Activated CD8-positive, alpha-beta T cell treated with anti-CD3 and anti-CD28 coated beads for 36 hours (primary cell): ENCODE measurements around the gene IFT88. TPM values are rescaled to one million over a fixed set of nuclear protein-coding genes. Genes with fewer than 3 reads are reported as not detected.
A peak's percentile ranks its signal among the peaks of the same experiment; 100 is the strongest.

ENCODE experiments used
- ATAC-seq: fragments of 200-7000 bp; cut with Tn5 transposase; one replicate; pipeline ENCODE4 v1.10.0; 2021; ENCODE audit warnings: mild to moderate bottlenecking, moderate library complexity
- CTCF ChIA-PET: fragments of 350-600 bp; sonication (Branson Sonifier 250); formaldehyde crosslinking; loops from one replicate; lab custom pipeline; 2021; ENCODE audit warnings: antibody characterized with exemption; lab: Charles Lee
- POLR2A ChIA-PET: fragments of 350-600 bp; sonication (Branson Sonifier 250); formaldehyde crosslinking; loops from one replicate; lab custom pipeline; 2021; ENCODE audit warnings: antibody characterized with exemption; lab: Charles Lee
- DNase-seq: peaks from one replicate; pipeline ENCODE4 v3.0.0-alpha.2; 2020
- H3K27ac Mint-ChIP-seq: one replicate; pipeline ENCODE4 v1.8.0; 2021; ENCODE audit warnings: mild to moderate bottlenecking, mixed read lengths
- H3K27me3 Mint-ChIP-seq: one replicate; pipeline ENCODE4 v1.8.0; 2021; ENCODE audit warnings: mixed read lengths
- H3K36me3 Mint-ChIP-seq: one replicate; pipeline ENCODE4 v1.8.0; 2021; ENCODE audit warnings: low read depth, mixed read lengths
- H3K4me1 Mint-ChIP-seq: one replicate; pipeline ENCODE4 v1.8.0; 2021; ENCODE audit warnings: low read depth, mixed read lengths
- H3K4me3 Mint-ChIP-seq: one replicate; pipeline ENCODE4 v1.8.0; 2021; ENCODE audit warnings: mild to moderate bottlenecking, moderate library complexity, mixed read lengths
- H3K9me3 Mint-ChIP-seq: one replicate; pipeline ENCODE4 v1.8.0; 2021; ENCODE audit warnings: mixed read lengths
- CTCF ChIP-seq: fragments of 200-600 bp; IDR thresholded peaks from one replicate; pipeline ENCODE4 v1.8.0; 2022; ENCODE audit warnings: antibody characterized with exemption, mild to moderate bottlenecking
- intact Hi-C: fragments of 100-400 bp; cut with micrococcal nuclease; formaldehyde crosslinking; loops from one replicate; pipeline ENCODE4 v1.10.0; 2022
- total RNA-seq, 2 experiments: library from RNA; stranded (reverse); gene quantifications; one replicate each; pipeline ENCODE4 v1.2.3, GENCODE V29; 2021

The IFT88 gene
- total RNA-seq, 2 experiments from 2014 or later: 2.2 to 2.5 TPM

GRCh38 chr13:20718958-20719566, 152.1 kb downstream of the IFT88 start:
- Mint-ChIP-seq H3K27ac (no peak overlapping the region), H3K9me3 (no peaks in the 10 kb centered on the region)
- CTCF ChIA-PET: no interaction called here

GRCh38 chr13:20719783-20720182, 152.8 kb downstream of the IFT88 start:
- intact Hi-C loops: no loop called here
- Mint-ChIP-seq H3K9me3 (no peaks in the 10 kb centered on the region), H3K4me1 (peaks cover 6% of the 10 kb centered on the region), H3K27me3 (peaks cover 20% of the 10 kb centered on the region), H3K36me3 (no peaks in the 10 kb centered on the region), H3K4me3 (no peak overlapping the region), H3K27ac (no peak overlapping the region)
- TF ChIP-seq CTCF: no peak
- CTCF ChIA-PET: no interaction called here
- no peak for DNase-seq
- POLR2A ChIA-PET: no interaction called here
- no peak for ATAC-seq

More at GRCh38 chr13:20718958-20719566, 152.1 kb downstream of the IFT88 start:
- Mint-ChIP-seq H3K36me3 (no peaks in the 10 kb centered on the region), H3K4me1 (peaks cover 6% of the 10 kb centered on the region), H3K27me3 (peaks cover 20% of the 10 kb centered on the region), H3K4me3 (no peak overlapping the region)
- POLR2A ChIA-PET: no interaction called here
- ATAC-seq (no peak), DNase-seq (no peak)
- no peak for TF ChIP-seq CTCF
- intact Hi-C loops: no loop called here

GRCh38 chr13:20720499-20720898, 153.5 kb downstream of the IFT88 start:
- Mint-ChIP-seq H3K4me1 (peaks cover 6% of the 10 kb centered on the region), H3K27ac (no peak overlapping the region), H3K27me3 (peaks cover 20% of the 10 kb centered on the region), H3K9me3 (no peaks in the 10 kb centered on the region), H3K4me3 (no peak overlapping the region), H3K36me3 (no peaks in the 10 kb centered on the region)
- intact Hi-C loops: no loop called here
- CTCF ChIA-PET: no interaction called here
- POLR2A ChIA-PET: no interaction called here
- ATAC-seq (no peak), DNase-seq (no peak)
- TF ChIP-seq CTCF: no peak

DNA sequence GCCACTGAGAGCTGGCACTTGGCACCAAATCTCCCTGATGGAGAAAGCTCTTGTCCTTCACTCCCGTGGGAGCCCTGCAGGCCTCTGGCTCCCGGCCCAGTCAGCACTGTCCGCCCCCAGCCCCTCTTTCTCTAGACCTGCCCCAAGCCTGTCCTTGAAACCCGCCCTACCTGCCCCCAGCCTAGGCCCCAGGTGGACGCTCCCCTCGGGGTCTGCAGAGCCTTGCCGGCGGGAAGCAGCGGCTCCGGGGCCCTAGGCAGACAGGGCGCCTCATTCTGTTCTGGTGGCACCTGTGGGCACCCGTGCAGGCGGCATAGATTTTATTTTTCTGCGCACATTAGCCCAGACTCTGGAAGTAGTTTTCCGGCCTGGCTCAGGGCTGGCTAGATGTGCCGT, 154.1 kb downstream of the IFT88 start:
- no peaks in the 10 kb centered on the region for H3K9me3 Mint-ChIP-seq
- H3K4me3 Mint-ChIP-seq: peak overlapping the region; percentile 61
- no peak for TF ChIP-seq CTCF
- ChIA-PET CTCF (interaction anchor here (1.3 to 1.5 kb wide), 2 partner anchors 10 to 19 kb away, joined by 5 to 8 read pairs; no protein-coding TSS in a partner anchor), POLR2A (no interaction called here)
- H3K36me3 Mint-ChIP-seq: no peaks in the 10 kb centered on the region
- peaks cover 6% of the 10 kb centered on the region for H3K4me1 Mint-ChIP-seq
- H3K27me3 Mint-ChIP-seq: peaks cover 20% of the 10 kb centered on the region
- ATAC-seq (no peak), DNase-seq (no peak)
- H3K27ac Mint-ChIP-seq: no peak overlapping the region
- intact Hi-C loops: no loop called here
